Measurements from ENCODE around the gene TLE5.

Gene TLE5

DNA sequence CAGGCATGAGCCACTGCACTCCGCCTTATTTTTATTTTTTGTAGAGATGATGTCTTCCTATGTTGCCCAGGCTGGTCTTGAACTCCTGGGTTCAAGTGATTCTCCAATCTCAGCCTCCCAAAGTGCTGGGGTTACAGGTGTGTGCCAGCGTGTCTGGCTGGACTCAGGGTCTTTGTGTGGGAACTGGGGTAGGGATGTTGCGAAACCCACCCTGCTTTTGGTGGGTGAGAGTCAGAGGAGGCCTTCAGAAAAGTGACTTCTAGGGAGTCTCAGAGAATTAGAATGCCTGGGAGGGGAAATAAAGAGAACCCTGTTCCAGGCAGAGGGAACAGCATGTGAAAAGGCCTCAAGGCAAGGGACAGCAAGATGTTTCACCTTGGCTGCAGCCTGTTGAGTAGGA, 13.2 kb downstream of the TLE5 start:
- Histone ChIP-seq H3K9me3 (ENCODE audit: control insufficient read depth, low read length) (no peaks in the 10 kb centered on the region), H3K9ac (ENCODE audit: low read length) (no peak overlapping the region), H3K27me3 (replicated peaks; ENCODE audit: control insufficient read depth, insufficient read depth, low read length) (no peaks in the 10 kb centered on the region), H3K4me3 (ENCODE audit: low read length) (no peak overlapping the region), H3K36me3 (ENCODE audit: control insufficient read depth, insufficient read depth, low read length, severe bottlenecking) (peaks cover 6% of the 10 kb centered on the region), H3K4me1 (ENCODE audit: control insufficient read depth, insufficient read depth, low read length) (no peaks in the 10 kb centered on the region)
- no peak for DNase-seq (ENCODE audit: low read depth)

- DNase-seq (ENCODE audit: low read depth), result no peak
- H3K9ac ChIP-seq (ENCODE audit: low read length), result no peak overlapping the region
- no peaks in the 10 kb centered on the region for H3K4me1 ChIP-seq (ENCODE audit: control insufficient read depth, insufficient read depth, low read length)
- H3K4me3 ChIP-seq (ENCODE audit: low read length), result no peak overlapping the region
- no peaks in the 10 kb centered on the region for H3K9me3 ChIP-seq (ENCODE audit: control insufficient read depth, low read length)
- H3K36me3 ChIP-seq (ENCODE audit: control insufficient read depth, insufficient read depth, low read length, severe bottlenecking), result peaks cover 2% of the 10 kb centered on the region
- H3K27me3 ChIP-seq (replicated peaks; ENCODE audit: control insufficient read depth, insufficient read depth, low read length), result no peaks in the 10 kb centered on the region
Observed at GRCh38 chr19:3048190-3048533, 14.1 kb downstream of the TLE5 start.

GRCh38 chr19:3047496-3048189, 14.7 kb downstream of the TLE5 start:
- H3K27me3 ChIP-seq (replicated peaks; ENCODE audit: control insufficient read depth, insufficient read depth, low read length), result no peaks in the 10 kb centered on the region
- H3K9me3 ChIP-seq (ENCODE audit: control insufficient read depth, low read length), result no peaks in the 10 kb centered on the region
- peak; percentile 89 for DNase-seq (ENCODE audit: low read depth)
- peak overlapping the region; percentile 62 for H3K9ac ChIP-seq (ENCODE audit: low read length)
- no peaks in the 10 kb centered on the region for H3K36me3 ChIP-seq (ENCODE audit: control insufficient read depth, insufficient read depth, low read length, severe bottlenecking)
- H3K4me3 ChIP-seq (ENCODE audit: low read length), result peak overlapping the region; percentile 64
- no peaks in the 10 kb centered on the region for H3K4me1 ChIP-seq (ENCODE audit: control insufficient read depth, insufficient read depth, low read length)

GRCh38 chr19:3046698-3047495, 15.4 kb downstream of the TLE5 start:
- peak; percentile 26 for DNase-seq (ENCODE audit: low read depth)
- Histone ChIP-seq H3K9me3 (ENCODE audit: control insufficient read depth, low read length) (no peaks in the 10 kb centered on the region), H3K4me1 (ENCODE audit: control insufficient read depth, insufficient read depth, low read length) (no peaks in the 10 kb centered on the region), H3K9ac (ENCODE audit: low read length) (peak overlapping the region; percentile 62), H3K4me3 (ENCODE audit: low read length) (peak overlapping the region; percentile 64), H3K36me3 (ENCODE audit: control insufficient read depth, insufficient read depth, low read length, severe bottlenecking) (no peaks in the 10 kb centered on the region), H3K27me3 (replicated peaks; ENCODE audit: control insufficient read depth, insufficient read depth, low read length) (no peaks in the 10 kb centered on the region)

GRCh38 chr19:3045885-3046697, 16.2 kb downstream of the TLE5 start:
- Histone ChIP-seq H3K9me3 (ENCODE audit: control insufficient read depth, low read length) (no peaks in the 10 kb centered on the region), H3K27me3 (replicated peaks; ENCODE audit: control insufficient read depth, insufficient read depth, low read length) (no peaks in the 10 kb centered on the region), H3K4me1 (ENCODE audit: control insufficient read depth, insufficient read depth, low read length) (no peaks in the 10 kb centered on the region), H3K9ac (ENCODE audit: low read length) (no peak overlapping the region), H3K36me3 (ENCODE audit: control insufficient read depth, insufficient read depth, low read length, severe bottlenecking) (no peaks in the 10 kb centered on the region), H3K4me3 (ENCODE audit: low read length) (no peak overlapping the region)
- DNase-seq (ENCODE audit: low read depth), result no peak

- Histone ChIP-seq H3K9ac (ENCODE audit: low read length) (no peak overlapping the region), H3K4me1 (ENCODE audit: control insufficient read depth, insufficient read depth, low read length) (no peaks in the 10 kb centered on the region), H3K4me3 (ENCODE audit: low read length) (no peak overlapping the region), H3K9me3 (ENCODE audit: control insufficient read depth, low read length) (no peaks in the 10 kb centered on the region), H3K27me3 (replicated peaks; ENCODE audit: control insufficient read depth, insufficient read depth, low read length) (no peaks in the 10 kb centered on the region), H3K36me3 (ENCODE audit: control insufficient read depth, insufficient read depth, low read length, severe bottlenecking) (no peaks in the 10 kb centered on the region)
- DNase-seq (ENCODE audit: low read depth), result no peak
Observed at GRCh38 chr19:3045191-3045590, 17.1 kb downstream of the TLE5 start.

GRCh38 chr19:3042621-3043267, 19.6 kb downstream of the TLE5 start:
- no peaks in the 10 kb centered on the region for H3K9me3 ChIP-seq (ENCODE audit: control insufficient read depth, low read length)
- DNase-seq (ENCODE audit: low read depth), result no peak
- no peak overlapping the region for H3K4me3 ChIP-seq (ENCODE audit: low read length)
- H3K4me1 ChIP-seq (ENCODE audit: control insufficient read depth, insufficient read depth, low read length), result no peaks in the 10 kb centered on the region
- no peaks in the 10 kb centered on the region for H3K36me3 ChIP-seq (ENCODE audit: control insufficient read depth, insufficient read depth, low read length, severe bottlenecking)
- H3K9ac ChIP-seq (ENCODE audit: low read length), result no peak overlapping the region
- no peaks in the 10 kb centered on the region for H3K27me3 ChIP-seq (replicated peaks; ENCODE audit: control insufficient read depth, insufficient read depth, low read length)

DNA sequence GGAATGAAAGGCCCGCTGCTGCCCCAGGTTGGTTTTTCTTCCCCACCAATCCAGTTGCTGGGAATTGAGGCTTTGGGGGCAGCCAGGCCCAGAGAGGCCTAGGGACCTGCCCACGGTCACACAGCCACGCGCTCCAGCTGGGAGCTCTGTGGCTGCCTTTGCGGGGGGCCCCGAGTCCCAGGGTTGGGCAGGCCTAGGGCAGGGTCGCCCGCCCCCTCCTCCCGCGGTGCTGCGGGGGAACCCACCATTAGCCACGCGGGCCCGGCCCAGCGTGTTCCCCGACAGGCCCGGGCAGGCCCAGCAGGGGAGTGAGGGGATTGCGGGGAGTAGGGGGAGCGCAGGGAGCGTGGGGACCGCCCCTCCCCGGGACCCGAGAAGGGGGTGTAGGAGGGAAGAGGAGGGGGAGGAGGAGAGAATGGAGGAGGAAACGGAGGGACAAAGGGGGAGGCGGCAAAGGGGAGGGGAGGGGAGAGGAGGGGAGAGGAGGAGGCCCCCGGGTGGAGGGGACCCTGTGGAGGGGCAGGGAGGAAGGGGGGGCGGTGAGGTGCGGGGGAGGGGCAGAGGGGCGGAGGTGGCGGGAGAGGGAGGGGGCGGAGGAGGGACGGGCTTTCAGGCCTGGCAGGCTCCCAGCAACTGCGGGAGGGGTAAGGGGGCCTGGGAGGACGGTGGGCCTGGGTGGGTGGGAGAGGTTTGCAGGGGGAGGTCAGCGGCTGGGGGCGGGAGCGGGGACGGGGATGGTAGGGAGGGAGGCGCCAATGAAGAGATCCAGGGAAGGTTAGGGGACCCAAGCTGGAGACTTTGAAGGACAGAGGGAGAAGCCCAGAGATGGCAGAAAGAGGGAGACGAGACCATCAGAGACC, 20.3 kb downstream of the TLE5 start:
- no peaks in the 10 kb centered on the region for H3K36me3 ChIP-seq (ENCODE audit: control insufficient read depth, insufficient read depth, low read length, severe bottlenecking)
- H3K4me1 ChIP-seq (ENCODE audit: control insufficient read depth, insufficient read depth, low read length), result no peaks in the 10 kb centered on the region
- no peak overlapping the region for H3K9ac ChIP-seq (ENCODE audit: low read length)
- no peak overlapping the region for H3K4me3 ChIP-seq (ENCODE audit: low read length)
- H3K9me3 ChIP-seq (ENCODE audit: control insufficient read depth, low read length), result no peaks in the 10 kb centered on the region
- H3K27me3 ChIP-seq (replicated peaks; ENCODE audit: control insufficient read depth, insufficient read depth, low read length), result no peaks in the 10 kb centered on the region
- no peak for DNase-seq (ENCODE audit: low read depth)

GRCh38 chr19:3041327-3041726, 21.0 kb downstream of the TLE5 start:
- H3K36me3 ChIP-seq (ENCODE audit: control insufficient read depth, insufficient read depth, low read length, severe bottlenecking), result no peaks in the 10 kb centered on the region
- no peak overlapping the region for H3K9ac ChIP-seq (ENCODE audit: low read length)
- no peaks in the 10 kb centered on the region for H3K9me3 ChIP-seq (ENCODE audit: control insufficient read depth, low read length)
- no peaks in the 10 kb centered on the region for H3K4me1 ChIP-seq (ENCODE audit: control insufficient read depth, insufficient read depth, low read length)
- H3K27me3 ChIP-seq (replicated peaks; ENCODE audit: control insufficient read depth, insufficient read depth, low read length), result no peaks in the 10 kb centered on the region
- DNase-seq (ENCODE audit: low read depth), result no peak
- H3K4me3 ChIP-seq (ENCODE audit: low read length), result no peak overlapping the region

DNA sequence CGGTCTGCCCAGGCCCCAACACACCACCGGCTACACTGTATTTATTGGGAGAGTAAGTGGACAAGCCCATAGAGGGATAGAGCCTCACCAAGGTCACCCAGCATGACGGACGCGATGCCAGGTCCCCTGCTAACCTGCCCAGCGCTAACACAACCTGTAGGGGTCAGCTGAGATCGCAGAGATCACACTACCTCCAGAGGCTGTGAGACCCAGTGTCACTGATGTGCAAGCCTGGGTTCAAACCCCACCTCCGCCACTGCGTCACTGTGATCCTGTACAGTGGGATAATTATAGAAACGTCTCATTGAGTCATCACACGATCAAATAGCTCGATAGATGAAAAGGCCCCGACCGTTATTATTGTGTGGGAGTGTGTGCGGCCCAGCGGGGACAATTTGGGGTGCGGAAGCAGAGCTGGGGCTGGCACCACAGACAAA, 22.6 kb downstream of the TLE5 start:
- no peaks in the 10 kb centered on the region for H3K36me3 ChIP-seq (ENCODE audit: control insufficient read depth, insufficient read depth, low read length, severe bottlenecking)
- no peak overlapping the region for H3K9ac ChIP-seq (ENCODE audit: low read length)
- no peak for DNase-seq (ENCODE audit: low read depth)
- peaks cover 7% of the 10 kb centered on the region for H3K4me1 ChIP-seq (ENCODE audit: control insufficient read depth, insufficient read depth, low read length)
- H3K27me3 ChIP-seq (replicated peaks; ENCODE audit: control insufficient read depth, insufficient read depth, low read length), result no peaks in the 10 kb centered on the region
- H3K4me3 ChIP-seq (ENCODE audit: low read length), result no peak overlapping the region
- no peaks in the 10 kb centered on the region for H3K9me3 ChIP-seq (ENCODE audit: control insufficient read depth, low read length)

Measured in adipocyte (in vitro differentiated cells).